ENCODE results near the gene CPSF6.

DNA sequence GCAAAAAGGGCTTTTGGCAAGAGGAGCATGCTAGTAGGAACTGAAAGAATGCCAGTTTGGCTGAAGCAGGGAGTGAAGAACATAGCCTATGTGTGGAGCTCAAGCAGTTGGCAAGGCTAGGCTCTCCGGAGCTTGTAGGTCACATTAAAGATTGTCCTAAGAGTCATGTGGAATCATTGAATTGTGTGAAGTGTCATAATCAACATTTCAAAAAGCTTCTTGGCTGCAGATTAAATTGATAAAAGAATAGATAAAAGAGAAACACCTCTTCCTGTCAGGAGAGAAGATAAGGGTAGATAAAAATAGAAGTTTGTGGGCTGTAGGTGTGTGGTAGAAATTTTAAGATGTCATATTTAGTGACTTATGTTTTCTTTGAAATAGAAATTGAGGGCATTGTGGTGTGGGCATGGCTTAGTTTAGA lies 36.1 kb downstream of the CPSF6 start:
- TF ChIP-seq CTCF (IDR thresholded peaks at IDR 0.05) (no peak), EP300 (IDR thresholded peaks at IDR 0.05) (no peak)
